HEK293 (cell line): ENCODE data around the gene OR2G2.

Experiments used
- CTCF ChIA-PET: fragments of 350-600 bp; formaldehyde crosslinking; extraction: SDS; loops from one replicate; lab custom pipeline; 2021; ENCODE audit warnings: antibody characterized with exemption; lab: Yijun Ruan, JAX
- POLR2A ChIA-PET: fragments of 300-600 bp; formaldehyde crosslinking; extraction: SDS; loops from one replicate; lab custom pipeline; 2020; ENCODE audit warnings: antibody characterized with exemption, inconsistent platforms; lab: Yijun Ruan, JAX
- H3K27ac ChIP-seq: fragments of 200-500 bp; sonication (Bioruptor generic); 2 replicates; pipeline ENCODE4 v1.5.1; 2014; ENCODE audit warnings: low read depth, low read length, control low read depth, inconsistent platforms; ENCODE audit errors: extremely low read depth
- H3K36me3 ChIP-seq, 2 experiments: fragments of 200-500 bp in 1 of 2; sonication (Bioruptor generic) in 1 of 2; 1 replicate in 1 of 2; 2 replicates in 1 of 2; pipeline ENCODE4 v1.5.1; 2014 to 2017; ENCODE audit warnings: inconsistent platforms in 2 of 2, low read length in 2 of 2; ENCODE audit not compliant: control insufficient read depth in 2 of 2, insufficient read depth in 1 of 2
- H3K4me1 ChIP-seq: fragments of 200-500 bp; sonication (Bioruptor generic); 2 replicates; pipeline ENCODE4 v1.5.1; 2014; ENCODE audit warnings: mild to moderate bottlenecking, low read length, inconsistent platforms; ENCODE audit not compliant: control insufficient read depth, insufficient read depth
- H3K4me3 ChIP-seq: 2 replicates; pipeline ENCODE4 v1.5.1; 2011; ENCODE audit warnings: low read depth, mild to moderate bottlenecking, control low read depth, low read length, moderate library complexity
- H3K9me3 ChIP-seq: fragments of 200-500 bp; sonication (Bioruptor generic); 2 replicates; pipeline ENCODE4 v1.5.1; 2014; ENCODE audit warnings: low read depth, low read length, inconsistent platforms; ENCODE audit not compliant: control insufficient read depth, insufficient read depth
- GLI2 ChIP-seq: fragments of 450-650 bp; formaldehyde crosslinking; IDR thresholded peaks from 2 replicates; pipeline ENCODE4; 2017; ENCODE audit warnings: missing biosample characterization, missing genetic modification characterization, low read depth, borderline replicate concordance
- KLF16 ChIP-seq: fragments of 450-650 bp; formaldehyde crosslinking; IDR thresholded peaks from 2 replicates; pipeline ENCODE4 v1.5.1; 2017; ENCODE audit warnings: missing biosample characterization, missing genetic modification characterization
- KLF9 ChIP-seq: fragments of 450-650 bp; formaldehyde crosslinking; IDR thresholded peaks from 2 replicates; pipeline ENCODE4 v1.5.1; 2016; ENCODE audit warnings: missing biosample characterization, missing genetic modification characterization, low read depth
- SETDB1 ChIP-seq: IDR thresholded peaks from one replicate; pipeline ENCODE4 v1.6.1; 2017; ENCODE audit warnings: mild to moderate bottlenecking, low read length, moderate library complexity, mixed read lengths; ENCODE audit not compliant: insufficient read length
- YY1 ChIP-seq: fragments of 450-650 bp; formaldehyde crosslinking; IDR thresholded peaks from 2 replicates; pipeline ENCODE4 v1.5.1; 2018; ENCODE audit warnings: missing biosample characterization, missing genetic modification characterization
- ZBTB20 ChIP-seq: fragments of 450-650 bp; formaldehyde crosslinking; IDR thresholded peaks from 2 replicates; pipeline ENCODE4 v1.5.1; 2016; ENCODE audit warnings: missing biosample characterization, missing genetic modification characterization
- ZBTB49 ChIP-seq: fragments of 450-650 bp; formaldehyde crosslinking; IDR thresholded peaks from 2 replicates; pipeline ENCODE4 v1.5.1; 2016; ENCODE audit warnings: missing biosample characterization, missing genetic modification characterization, low read depth
- ZEB2 ChIP-seq: fragments of 450-650 bp; formaldehyde crosslinking; IDR thresholded peaks from 2 replicates; pipeline ENCODE4 v1.5.1; 2016; ENCODE audit warnings: missing biosample characterization, missing genetic modification characterization
- ZFP69B ChIP-seq: fragments of 450-650 bp; formaldehyde crosslinking; IDR thresholded peaks from 2 replicates; pipeline ENCODE4 v1.5.1; 2016; ENCODE audit warnings: missing biosample characterization, missing genetic modification characterization
- ZNF133 ChIP-seq: fragments of 450-650 bp; formaldehyde crosslinking; IDR thresholded peaks from 2 replicates; pipeline ENCODE4 v1.5.1; 2016; ENCODE audit warnings: missing biosample characterization, missing genetic modification characterization
- ZNF169 ChIP-seq: fragments of 450-650 bp; formaldehyde crosslinking; IDR thresholded peaks from 2 replicates; pipeline ENCODE4 v1.5.1; 2016; ENCODE audit warnings: missing biosample characterization, missing genetic modification characterization
- ZNF26 ChIP-seq: fragments of 450-650 bp; formaldehyde crosslinking; IDR thresholded peaks from 2 replicates; pipeline ENCODE4 v1.5.1; 2016; ENCODE audit warnings: missing biosample characterization, missing genetic modification characterization
- ZNF311 ChIP-seq: fragments of 450-650 bp; formaldehyde crosslinking; IDR thresholded peaks from 2 replicates; pipeline ENCODE4 v1.5.1; 2017; ENCODE audit warnings: missing biosample characterization, missing genetic modification characterization, borderline replicate concordance
- ZNF433 ChIP-seq: fragments of 450-650 bp; formaldehyde crosslinking; IDR thresholded peaks from 2 replicates; pipeline ENCODE4 v1.5.1; 2016; ENCODE audit warnings: missing biosample characterization, missing genetic modification characterization, low read depth
- ZNF544 ChIP-seq: fragments of 450-650 bp; formaldehyde crosslinking; IDR thresholded peaks from 2 replicates; pipeline ENCODE4 v1.5.0; 2017; ENCODE audit warnings: missing biosample characterization, missing genetic modification characterization
- ZNF558 ChIP-seq: fragments of 450-650 bp; formaldehyde crosslinking; IDR thresholded peaks from 2 replicates; pipeline ENCODE4 v1.5.1; 2016; ENCODE audit warnings: missing biosample characterization, missing genetic modification characterization
- ZNF561 ChIP-seq: fragments of 450-650 bp; IDR thresholded peaks from 2 replicates; pipeline ENCODE4 v1.5.1; 2018; ENCODE audit warnings: missing biosample characterization, missing genetic modification characterization, borderline replicate concordance
- ZNF596 ChIP-seq: fragments of 450-650 bp; IDR thresholded peaks from 2 replicates; pipeline ENCODE4 v1.5.0; 2018; ENCODE audit warnings: missing biosample characterization, mild to moderate bottlenecking, missing genetic modification characterization, moderate library complexity
- ZNF600 ChIP-seq: fragments of 450-650 bp; formaldehyde crosslinking; IDR thresholded peaks from 2 replicates; pipeline ENCODE4 v1.5.1; 2016; ENCODE audit warnings: missing biosample characterization, missing genetic modification characterization
- ZNF623 ChIP-seq: fragments of 450-650 bp; formaldehyde crosslinking; IDR thresholded peaks from 2 replicates; pipeline ENCODE4 v1.5.1; 2016; ENCODE audit warnings: missing biosample characterization, missing genetic modification characterization
- ZNF645 ChIP-seq: fragments of 450-650 bp; formaldehyde crosslinking; IDR thresholded peaks from 2 replicates; pipeline ENCODE4; 2016; ENCODE audit warnings: missing biosample characterization, missing genetic modification characterization
- ZNF660 ChIP-seq: fragments of 450-650 bp; IDR thresholded peaks from 2 replicates; pipeline ENCODE4 v1.5.1; 2018; ENCODE audit warnings: missing biosample characterization, mild to moderate bottlenecking, missing genetic modification characterization
- ZNF747 ChIP-seq: fragments of 450-650 bp; formaldehyde crosslinking; IDR thresholded peaks from 2 replicates; pipeline ENCODE4 v1.5.1; 2016; ENCODE audit warnings: missing biosample characterization, missing genetic modification characterization
- TF ChIP-seq, protein P1 (sequence below): fragments of 450-650 bp; formaldehyde crosslinking; IDR thresholded peaks from 2 replicates; pipeline ENCODE4 v1.5.1; 2016; ENCODE audit warnings: missing biosample characterization, missing genetic modification characterization
- TF ChIP-seq, protein P2 (sequence below): fragments of 450-650 bp; IDR thresholded peaks from 2 replicates; pipeline ENCODE4 v1.5.1; 2018; ENCODE audit warnings: missing biosample characterization, mild to moderate bottlenecking, missing genetic modification characterization

Gene OR2G2

DNA sequence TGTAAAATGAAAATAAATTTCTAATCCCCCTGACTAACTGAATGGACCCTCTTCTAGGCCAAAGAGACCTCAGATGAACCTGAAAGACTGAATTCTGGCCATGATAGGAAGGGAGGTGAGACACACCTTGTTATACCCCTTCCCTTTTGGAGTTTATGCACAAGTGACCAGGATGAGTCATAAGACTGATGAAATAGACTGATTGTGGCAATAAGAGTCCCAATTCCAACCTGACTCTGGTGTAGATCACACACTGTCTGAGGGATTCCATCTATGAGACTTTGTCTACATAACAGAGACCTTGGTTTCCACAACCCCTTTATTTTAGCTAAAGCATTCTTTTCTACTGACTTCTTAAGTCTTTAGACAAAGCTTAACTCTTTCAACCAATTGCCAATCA is 13.5 kb upstream of the OR2G2 start (continued):
- TF ChIP-seq ZNF26 (tag by site-specific recombination): no peak
- no peak for TF ChIP-seq ZNF133 (tag by site-specific recombination)

GRCh38 chr1:247576514-247576913 is 11.6 kb upstream of the OR2G2 start:
- H3K4me1 ChIP-seq: no peaks in the 10 kb centered on the region
- no peak overlapping the region for H3K27ac ChIP-seq
- no peaks in the 10 kb centered on the region for H3K9me3 ChIP-seq
- TF ChIP-seq ZNF623 (tag by site-specific recombination): no peak
- TF ChIP-seq ZNF311 (tag by site-specific recombination): no peak
- TF ChIP-seq ZNF660 (tag by site-specific recombination): no peak
- TF ChIP-seq ZNF747 (tag by site-specific recombination): no peak
- no peak for TF ChIP-seq ZEB2 (tag by site-specific recombination)
- TF ChIP-seq SETDB1: no peak
- TF ChIP-seq, protein P1, sequence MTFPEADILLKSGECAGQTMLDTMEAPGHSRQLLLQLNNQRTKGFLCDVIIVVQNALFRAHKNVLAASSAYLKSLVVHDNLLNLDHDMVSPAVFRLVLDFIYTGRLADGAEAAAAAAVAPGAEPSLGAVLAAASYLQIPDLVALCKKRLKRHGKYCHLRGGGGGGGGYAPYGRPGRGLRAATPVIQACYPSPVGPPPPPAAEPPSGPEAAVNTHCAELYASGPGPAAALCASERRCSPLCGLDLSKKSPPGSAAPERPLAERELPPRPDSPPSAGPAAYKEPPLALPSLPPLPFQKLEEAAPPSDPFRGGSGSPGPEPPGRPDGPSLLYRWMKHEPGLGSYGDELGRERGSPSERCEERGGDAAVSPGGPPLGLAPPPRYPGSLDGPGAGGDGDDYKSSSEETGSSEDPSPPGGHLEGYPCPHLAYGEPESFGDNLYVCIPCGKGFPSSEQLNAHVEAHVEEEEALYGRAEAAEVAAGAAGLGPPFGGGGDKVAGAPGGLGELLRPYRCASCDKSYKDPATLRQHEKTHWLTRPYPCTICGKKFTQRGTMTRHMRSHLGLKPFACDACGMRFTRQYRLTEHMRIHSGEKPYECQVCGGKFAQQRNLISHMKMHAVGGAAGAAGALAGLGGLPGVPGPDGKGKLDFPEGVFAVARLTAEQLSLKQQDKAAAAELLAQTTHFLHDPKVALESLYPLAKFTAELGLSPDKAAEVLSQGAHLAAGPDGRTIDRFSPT: no peak
- no peak for TF ChIP-seq ZNF544 (tag by site-specific recombination)
- TF ChIP-seq ZNF169: no peak
- TF ChIP-seq ZNF600 (tag by site-specific recombination): no peak
- TF ChIP-seq ZBTB49 (tag by site-specific recombination): no peak
- no peak for TF ChIP-seq GLI2 (tag by site-specific recombination)
- no peak for TF ChIP-seq YY1 (tag by site-specific recombination)
- TF ChIP-seq ZFP69B (tag by site-specific recombination): no peak
- no peak for TF ChIP-seq ZBTB20
- TF ChIP-seq ZNF433 (tag by site-specific recombination): no peak
- no peaks in the 10 kb centered on the region for H3K36me3 ChIP-seq
- POLR2A ChIA-PET: no interaction called here
- H3K4me3 ChIP-seq: no peak overlapping the region
- CTCF ChIA-PET: no interaction called here

DNA sequence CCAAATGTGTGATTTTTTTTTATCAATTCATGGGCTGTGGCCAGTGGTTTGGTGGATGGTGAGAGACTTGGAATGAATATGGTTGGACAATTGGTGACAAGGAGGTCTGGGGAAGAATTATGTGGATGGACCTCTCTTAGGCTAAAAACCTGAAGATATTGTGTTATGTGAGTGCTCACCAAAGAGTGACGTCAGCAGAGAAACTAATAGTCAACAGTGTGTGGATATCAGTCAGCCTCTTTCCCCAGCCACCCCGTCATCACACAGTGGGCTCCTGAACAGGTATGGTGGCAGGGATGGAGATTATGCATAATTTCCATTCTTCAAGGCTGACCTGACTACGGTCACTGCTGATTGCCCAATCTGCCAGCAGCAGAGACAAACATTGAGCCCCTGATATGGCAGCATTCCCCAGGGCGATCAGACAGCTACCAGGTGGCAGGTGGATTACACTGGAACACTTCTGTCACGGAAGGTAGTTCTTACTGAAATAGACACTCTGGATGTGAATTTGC is 9.2 kb upstream of the OR2G2 start:
- no peak overlapping the region for H3K27ac ChIP-seq
- ChIA-PET POLR2A (no interaction called here), CTCF (no interaction called here)
- H3K4me3 ChIP-seq: no peak overlapping the region
- no peaks in the 10 kb centered on the region for H3K36me3 ChIP-seq
- no peaks in the 10 kb centered on the region for H3K9me3 ChIP-seq
- H3K4me1 ChIP-seq: no peaks in the 10 kb centered on the region
- TF ChIP-seq ZNF623 (tag by site-specific recombination): no peak
- TF ChIP-seq ZNF596: no peak
- TF ChIP-seq KLF9 (tag by site-specific recombination): no peak
- TF ChIP-seq KLF16 (tag by site-specific recombination): no peak
- TF ChIP-seq ZNF645: no peak
- TF ChIP-seq, protein P2, sequence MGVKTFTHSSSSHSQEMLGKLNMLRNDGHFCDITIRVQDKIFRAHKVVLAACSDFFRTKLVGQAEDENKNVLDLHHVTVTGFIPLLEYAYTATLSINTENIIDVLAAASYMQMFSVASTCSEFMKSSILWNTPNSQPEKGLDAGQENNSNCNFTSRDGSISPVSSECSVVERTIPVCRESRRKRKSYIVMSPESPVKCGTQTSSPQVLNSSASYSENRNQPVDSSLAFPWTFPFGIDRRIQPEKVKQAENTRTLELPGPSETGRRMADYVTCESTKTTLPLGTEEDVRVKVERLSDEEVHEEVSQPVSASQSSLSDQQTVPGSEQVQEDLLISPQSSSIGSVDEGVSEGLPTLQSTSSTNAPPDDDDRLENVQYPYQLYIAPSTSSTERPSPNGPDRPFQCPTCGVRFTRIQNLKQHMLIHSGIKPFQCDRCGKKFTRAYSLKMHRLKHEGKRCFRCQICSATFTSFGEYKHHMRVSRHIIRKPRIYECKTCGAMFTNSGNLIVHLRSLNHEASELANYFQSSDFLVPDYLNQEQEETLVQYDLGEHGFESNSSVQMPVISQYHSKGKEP (tag by site-specific recombination): no peak
- no peak for TF ChIP-seq ZNF558 (tag by site-specific recombination)
- no peak for TF ChIP-seq ZNF561 (tag by site-specific recombination)
